GM06990 (cell line): Measurements from ENCODE around the gene RPP40.

ENCODE experiments used
- DNase-seq: peaks from one replicate; pipeline ENCODE4 v3.0.0-alpha.2; 2011; ENCODE audit not compliant: insufficient read length; ENCODE audit errors: extremely low read depth
- H3K27me3 ChIP-seq: replicated peaks from 2 replicates; pipeline ENCODE4 v1.6.0; 2011; ENCODE audit warnings: low read length; ENCODE audit not compliant: control insufficient read depth, insufficient read depth
- H3K36me3 ChIP-seq: 2 replicates; pipeline ENCODE4 v1.5.1; 2011; ENCODE audit warnings: low read length; ENCODE audit not compliant: control insufficient read depth, insufficient read depth
- H3K4me3 ChIP-seq: replicated peaks from 2 replicates; pipeline ENCODE4 v1.5.1; 2011; ENCODE audit warnings: low read depth, mild to moderate bottlenecking, control low read depth, low read length
- TF ChIP-seq, protein P1 (sequence below): IDR thresholded peaks from 2 replicates; pipeline ENCODE4 v1.5.1; 2011; ENCODE audit warnings: low read length, control low read depth, mild to moderate bottlenecking, inconsistent platforms; ENCODE audit not compliant: insufficient read depth, poor library complexity, severe bottlenecking

The RPP40 gene

GRCh38 chr6:4950836-4951533 lies 52.9 kb downstream of the RPP40 start:
- Histone ChIP-seq H3K27me3 (no peaks in the 10 kb centered on the region), H3K36me3 (peaks cover 12% of the 10 kb centered on the region), H3K4me3 (no peak overlapping the region)
- TF ChIP-seq, protein P1, sequence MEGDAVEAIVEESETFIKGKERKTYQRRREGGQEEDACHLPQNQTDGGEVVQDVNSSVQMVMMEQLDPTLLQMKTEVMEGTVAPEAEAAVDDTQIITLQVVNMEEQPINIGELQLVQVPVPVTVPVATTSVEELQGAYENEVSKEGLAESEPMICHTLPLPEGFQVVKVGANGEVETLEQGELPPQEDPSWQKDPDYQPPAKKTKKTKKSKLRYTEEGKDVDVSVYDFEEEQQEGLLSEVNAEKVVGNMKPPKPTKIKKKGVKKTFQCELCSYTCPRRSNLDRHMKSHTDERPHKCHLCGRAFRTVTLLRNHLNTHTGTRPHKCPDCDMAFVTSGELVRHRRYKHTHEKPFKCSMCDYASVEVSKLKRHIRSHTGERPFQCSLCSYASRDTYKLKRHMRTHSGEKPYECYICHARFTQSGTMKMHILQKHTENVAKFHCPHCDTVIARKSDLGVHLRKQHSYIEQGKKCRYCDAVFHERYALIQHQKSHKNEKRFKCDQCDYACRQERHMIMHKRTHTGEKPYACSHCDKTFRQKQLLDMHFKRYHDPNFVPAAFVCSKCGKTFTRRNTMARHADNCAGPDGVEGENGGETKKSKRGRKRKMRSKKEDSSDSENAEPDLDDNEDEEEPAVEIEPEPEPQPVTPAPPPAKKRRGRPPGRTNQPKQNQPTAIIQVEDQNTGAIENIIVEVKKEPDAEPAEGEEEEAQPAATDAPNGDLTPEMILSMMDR = no peak
- no peak for DNase-seq

DNA sequence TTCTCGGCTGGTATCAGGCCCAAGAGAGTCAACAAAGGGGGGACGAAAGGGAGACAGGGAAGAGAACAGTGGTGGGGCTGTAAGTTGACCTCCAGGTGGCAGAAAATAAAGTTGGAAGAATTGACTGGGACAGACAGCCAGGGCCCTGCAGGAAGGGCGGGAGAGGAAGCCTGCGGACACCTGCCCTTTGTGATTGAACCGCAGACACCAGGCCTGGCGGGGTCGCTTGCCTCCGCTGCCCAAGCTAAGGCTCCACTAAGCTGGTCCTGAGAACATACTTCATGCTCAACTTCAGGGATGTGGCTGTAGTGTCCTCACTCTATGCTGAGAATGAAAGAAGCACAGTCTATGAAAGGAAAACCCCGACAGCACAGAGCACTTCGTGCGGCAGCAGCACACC lies 53.8 kb downstream of the RPP40 start:
- Histone ChIP-seq H3K36me3 (peaks cover 17% of the 10 kb centered on the region), H3K27me3 (no peaks in the 10 kb centered on the region), H3K4me3 (no peak overlapping the region)
- TF ChIP-seq, protein P1 = no peak
- DNase-seq = no peak

DNA sequence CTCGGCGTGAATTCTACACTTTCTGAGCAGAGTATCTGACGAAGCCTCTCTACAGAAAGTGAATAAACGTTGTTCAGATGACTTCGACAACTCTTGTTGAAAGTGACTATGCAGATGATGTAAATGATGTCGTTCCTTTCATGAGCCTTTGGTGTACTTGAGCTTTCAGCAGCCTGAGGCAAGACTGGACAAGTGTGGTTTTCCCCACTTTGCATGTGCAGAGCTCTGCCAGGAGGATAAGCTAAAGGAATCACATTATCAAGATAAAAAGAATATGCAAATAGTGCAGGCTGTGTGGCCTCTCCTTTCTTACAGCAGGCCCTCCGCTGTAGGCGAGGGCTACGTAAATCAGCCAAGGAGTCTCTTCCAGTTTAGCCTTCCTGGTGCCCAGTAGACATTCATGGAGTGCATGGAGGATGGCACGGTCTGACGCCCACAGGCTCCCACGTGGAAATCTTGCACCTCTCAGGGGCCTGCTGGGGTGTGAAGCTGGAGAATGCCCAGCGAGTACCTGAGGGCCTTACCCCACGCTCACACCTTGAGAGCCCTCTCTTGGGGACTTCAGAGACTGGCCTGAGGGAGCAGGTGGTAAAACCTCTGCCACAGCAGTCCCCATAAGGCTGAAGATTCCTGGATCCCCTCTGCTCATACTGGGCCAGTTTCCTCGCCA lies 54.9 kb downstream of the RPP40 start:
- DNase-seq = no peak
- H3K36me3 ChIP-seq = peaks cover 25% of the 10 kb centered on the region
- TF ChIP-seq, protein P1 = no peak
- H3K4me3 ChIP-seq = no peak overlapping the region
- no peaks in the 10 kb centered on the region for H3K27me3 ChIP-seq

DNA sequence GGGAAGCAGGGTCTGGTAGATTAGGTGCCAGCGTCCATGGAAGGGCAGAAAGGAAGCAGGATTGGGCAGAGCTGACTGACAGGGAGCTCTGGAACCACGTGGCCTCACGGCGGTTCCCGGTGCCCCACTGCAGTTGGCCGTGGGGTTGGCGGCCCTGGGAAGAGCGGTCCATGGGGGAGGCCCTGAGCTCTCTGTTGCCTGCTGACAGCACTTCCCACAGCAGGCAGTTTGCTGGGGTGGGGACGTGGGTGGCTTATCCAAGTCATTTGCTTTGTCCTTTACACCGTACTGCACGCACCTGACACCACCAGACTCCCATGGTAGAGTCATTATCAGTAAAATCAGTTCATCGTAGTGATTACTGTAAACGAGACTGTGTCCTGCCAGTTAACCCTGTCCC lies 56.1 kb downstream of the RPP40 start:
- peaks cover 21% of the 10 kb centered on the region for H3K36me3 ChIP-seq
- DNase-seq = no peak
- TF ChIP-seq, protein P1 = no peak

DNA sequence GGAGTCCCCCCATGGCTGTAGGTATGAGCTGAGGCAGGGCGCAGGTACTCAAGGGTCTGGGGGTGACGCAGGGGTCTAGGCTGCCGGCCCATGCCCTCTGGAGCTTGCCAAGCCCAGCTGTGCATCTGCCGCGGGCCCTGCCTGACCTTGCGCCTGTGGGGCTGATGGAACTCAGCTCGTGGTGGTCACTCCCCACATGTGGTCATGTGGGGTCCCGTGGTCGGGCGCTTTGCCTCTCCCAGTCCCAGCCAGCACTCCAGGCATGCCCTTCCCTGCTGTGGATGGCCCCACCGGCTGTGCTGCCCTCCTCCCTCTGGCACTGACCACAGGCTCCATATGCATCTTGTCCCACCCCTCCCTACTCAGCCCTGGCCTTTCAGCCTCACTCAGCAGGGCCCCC lies 57.3 kb downstream of the RPP40 start:
- no peak for DNase-seq
- Histone ChIP-seq H3K4me3 (no peak overlapping the region), H3K27me3 (no peaks in the 10 kb centered on the region), H3K36me3 (peaks cover 21% of the 10 kb centered on the region)
- TF ChIP-seq, protein P1 = no peak

More for the DNA sequence above, 56.1 kb downstream of the RPP40 start:
- Histone ChIP-seq H3K4me3 (no peak overlapping the region), H3K27me3 (no peaks in the 10 kb centered on the region)
